GM12878 (cell line): ENCODE results near the gene PHACTR3. TPM values are rescaled to one million over a fixed set of nuclear protein-coding genes. Genes with fewer than 3 reads are reported as not detected.

Experiments
- ATAC-seq: fragments of 200-7000 bp; cut with Tn5 transposase; 3 replicates; pipeline ENCODE4 v1.9.1; 2020; ENCODE audit warnings: mild to moderate bottlenecking, moderate library complexity
- BruUV-seq: library from RNA; stranded (reverse); fragments of 400-500 nt; replicated peaks from 2 replicates; lab custom pipeline; 2021; lab: Mats Ljungman, UMichigan
- CTCF ChIA-PET: fragments of 300-600 bp; sonication (Branson Sonifier 250); formaldehyde crosslinking; extraction: SDS; loops from one replicate; lab custom pipeline; 2021; ENCODE audit warnings: inconsistent platforms; lab: Yijun Ruan, JAX
- POLR2A ChIA-PET: fragments of 350-600 bp; formaldehyde crosslinking; extraction: SDS; loops from one replicate; lab custom pipeline; 2021; ENCODE audit warnings: inconsistent platforms; lab: Charles Lee
- RAD21 ChIA-PET: fragments of 300-600 bp; sonication (Branson Sonifier 250); formaldehyde crosslinking; loops from one replicate; lab custom pipeline; 2023; ENCODE audit warnings: antibody characterized with exemption; ENCODE audit not compliant: unreplicated experiment; lab: Charles Lee
- SMC1A ChIA-PET: fragments of 300-600 bp; sonication (Branson Sonifier 250); formaldehyde crosslinking; loops from one replicate; lab custom pipeline; 2023; ENCODE audit not compliant: unreplicated experiment, uncharacterized antibody; lab: Charles Lee
- DNase-seq: peaks from one replicate; pipeline ENCODE4 v3.0.0-alpha.2; 2011; ENCODE audit warnings: low read depth, low spot score
- FAIRE-seq: peaks from 3 replicates; lab custom pipeline; 2011; peaks lifted over from hg19 to GRCh38; lab: Jason Lieb, UNC
- H2AFZ ChIP-seq: 2 replicates; pipeline ENCODE4 v1.6.0; 2011; ENCODE audit warnings: low read depth, low read length, control low read depth; ENCODE audit not compliant: control insufficient read depth
- H3K27ac ChIP-seq: 2 replicates; pipeline ENCODE4 v1.5.1; 2011; ENCODE audit warnings: control low read depth; ENCODE audit not compliant: control insufficient read depth, insufficient read depth
- H3K27me3 ChIP-seq, 2 experiments: replicated peaks in 1 of 2; 2 replicates each; pipeline versions ENCODE4 v1.6.0 to v1.6.1; 2011; ENCODE audit warnings: low read length in 1 of 2; ENCODE audit not compliant: control insufficient read depth in 2 of 2, insufficient read depth in 2 of 2
- H3K36me3 ChIP-seq, 2 experiments: 2 replicates each; pipeline ENCODE4 v1.5.1; 2011; ENCODE audit warnings: low read length in 1 of 2; ENCODE audit not compliant: control insufficient read depth in 2 of 2, insufficient read depth in 2 of 2
- H3K4me1 ChIP-seq: 2 replicates; pipeline ENCODE4 v1.6.1; 2011; ENCODE audit warnings: mild to moderate bottlenecking, low read length, moderate library complexity, mixed read lengths; ENCODE audit not compliant: control insufficient read depth, insufficient read depth
- H3K4me2 ChIP-seq: 2 replicates; pipeline ENCODE4 v1.6.0; 2011; ENCODE audit warnings: control low read depth; ENCODE audit not compliant: control insufficient read depth, insufficient read depth
- H3K4me3 ChIP-seq: fragments of 200-600 bp; sonication (generic); 2 replicates; pipeline ENCODE4 v1.5.1; 2016
- H3K79me2 ChIP-seq: 2 replicates; pipeline ENCODE4 v1.6.0; 2011; ENCODE audit warnings: low read length; ENCODE audit not compliant: control insufficient read depth, insufficient read depth
- H3K9ac ChIP-seq: 2 replicates; pipeline ENCODE4 v1.8.0; 2011; ENCODE audit warnings: low read length, control low read depth, mixed read lengths; ENCODE audit not compliant: control insufficient read depth, insufficient read depth
- H3K9me3 ChIP-seq: replicated peaks from 3 replicates; pipeline ENCODE4 v1.5.1; 2011; ENCODE audit warnings: mild to moderate bottlenecking, low read length; ENCODE audit not compliant: control insufficient read depth, insufficient read depth
- H4K20me1 ChIP-seq: 2 replicates; pipeline ENCODE4 v1.6.0; 2011; ENCODE audit not compliant: control insufficient read depth, insufficient read depth
- BMI1 ChIP-seq: fragments of 450-650 bp; IDR thresholded peaks from 2 replicates; pipeline ENCODE4 v1.6.1; 2016; ENCODE audit warnings: mild to moderate bottlenecking, moderate library complexity, borderline replicate concordance
- E2F4 ChIP-seq: IDR thresholded peaks from 2 replicates; pipeline ENCODE4 v1.6.1; 2012; ENCODE audit warnings: low read depth, low read length, improper control_type of control experiment
- ZNF24 ChIP-seq: fragments of 450-650 bp; IDR thresholded peaks from 2 replicates; pipeline ENCODE4 v1.6.1; 2017; ENCODE audit warnings: antibody characterized with exemption, mild to moderate bottlenecking
- WGBS: methylation state at CpG from one replicate; pipeline ENCODE4 v1.1.6; 2016; ENCODE audit warnings: low lambda C conversion rate; ENCODE audit not compliant: insufficient replicate concordance, insufficient coverage; ENCODE audit errors: missing lambda C conversion rate; 5-methylcytosine and 5-hydroxymethylcytosine counted together
- in situ Hi-C: fragments of 300-500 bp; cut with MboI; formaldehyde crosslinking; loops from 9 replicates; pipeline ENCODE4 v1.14.3; 2018; ENCODE audit warnings: mixed read lengths
- intact Hi-C: fragments of 100-400 bp; cut with micrococcal nuclease; formaldehyde crosslinking; loops from one replicate; pipeline ENCODE4 v1.14.2; 2022; ENCODE audit not compliant: unreplicated experiment
- polyA plus RNA-seq, 11 experiments: library from polyadenylated mRNA; depleted of rRNA in 4 of 11; unstranded in 6 of 11; stranded (reverse) in 5 of 11; fragments of >200 nt; fragmentation: Nextera tagmentation in 4 of 11; fragmentation: Illumina TruSeq in 1 of 11; extraction: Ambion mirVana in 4 of 11; extraction: Trizol in 1 of 11; gene quantifications; 1 replicate in 1 of 11; 2 replicates in 10 of 11; pipeline versions ENCODE4 v1.2.1 to v1.2.3, GENCODE V29; 2011 to 2016; ENCODE audit warnings: inconsistent platforms in 2 of 11, missing spikeins in 2 of 11, low read depth in 1 of 11
- total RNA-seq, 4 experiments: library from RNA; depleted of rRNA in 3 of 4; stranded (reverse); fragments of >200 nt in 3 of 4; fragmentation: Illumina TruSeq in 1 of 4; extraction: Trizol in 1 of 4; gene quantifications; 2 replicates each; pipeline versions ENCODE4 v1.2.1 to v1.2.3, GENCODE V29; 2013 to 2021

PHACTR3 gene
- total and polyA plus RNA-seq, 10 of the 15 experiments (the other 5 are each of a cell fraction or from before 2014, with no cell fraction given): 0.17 to 2.7 (median 0.27) TPM; not detected in 1

- no peak for TF ChIP-seq E2F4
These were observed 219.3 kb downstream of the PHACTR3 start (continued) for GRCh38 chr20:59823491-59824259.

- no peak for DNase-seq
These were observed 220.6 kb downstream of the PHACTR3 start for GRCh38 chr20:59824711-59825562.

More at GRCh38 chr20:59824711-59825562, 220.6 kb downstream of the PHACTR3 start:
- Histone ChIP-seq H3K4me2 (no peak overlapping the region), H3K9ac (no peak overlapping the region), H3K9me3 (no peaks in the 10 kb centered on the region), H3K36me3 (no peaks in the 10 kb centered on the region), H3K27ac (no peak overlapping the region), H3K27me3 (peaks cover 0 to 2% of the 10 kb centered on the region in 2 experiments; a peak in 2 of 4 replicates), H4K20me1 (no peaks in the 10 kb centered on the region), H3K4me3 (no peak overlapping the region), H2AFZ (no peak overlapping the region), H3K4me1 (no peaks in the 10 kb centered on the region), H3K79me2 (no peaks in the 10 kb centered on the region)
- RAD21 ChIA-PET: no interaction called here
- WGBS: 27% methylated on average over 8 of the region's 8 CpGs
- intact Hi-C loops: no loop called here
- CTCF ChIA-PET: no interaction called here
- FAIRE-seq (no peak), ATAC-seq (no peak)
- in situ Hi-C loops: loop anchor here (25.0 kb wide), 1 partner anchor 1263 kb away; no protein-coding TSS in a partner anchor
- POLR2A ChIA-PET: no interaction called here
- SMC1A ChIA-PET: interaction anchor here (1.2 kb wide), 1 partner anchor 12 kb away, joined by 3 read pairs; no protein-coding TSS in a partner anchor
- BruUV-seq: no TSS peak
- TF ChIP-seq BMI1: no peak
- peak; percentile 85 for TF ChIP-seq ZNF24
